Superior temporal gyrus (tissue), 1 donor: ENCODE measurements around the gene REEP2.

Experiments
- DNase-seq: peaks from one replicate; pipeline ENCODE4 v3.0.0-alpha.2; 2016; ENCODE audit errors: extremely low spot score

REEP2 gene

GRCh38 chr5:138448481-138449398, 9.9 kb downstream of the REEP2 start:
- peak; percentile 56 for DNase-seq

GRCh38 chr5:138449501-138450239, 10.8 kb downstream of the REEP2 start:
- peak; percentile 90 for DNase-seq

DNA sequence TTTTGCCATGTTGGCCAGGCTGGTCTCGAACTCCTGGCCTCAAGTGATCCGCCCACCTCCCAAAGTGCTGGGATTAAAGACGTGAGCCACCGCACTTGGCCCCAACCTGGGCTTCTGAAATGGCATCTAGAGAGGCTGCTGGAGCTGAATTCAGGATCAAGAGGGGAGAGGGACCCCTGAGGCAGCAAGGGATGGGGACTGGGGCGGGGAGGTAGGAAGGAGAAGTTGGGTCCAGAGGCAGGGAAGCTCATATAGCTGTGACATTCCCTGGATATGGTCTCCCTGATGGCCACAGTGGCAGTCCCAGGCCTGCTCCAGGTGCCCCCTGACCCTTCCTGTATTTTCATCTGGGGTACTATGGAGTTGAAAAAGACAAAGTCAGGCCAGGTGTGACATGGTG, 12.1 kb downstream of the REEP2 start:
- no peak for DNase-seq

- no peak for DNase-seq
Observed at GRCh38 chr5:138452720-138453119, 13.9 kb downstream of the REEP2 start.

- DNase-seq = no peak
Observed at GRCh38 chr5:138453590-138453989, 14.7 kb downstream of the REEP2 start.

DNA sequence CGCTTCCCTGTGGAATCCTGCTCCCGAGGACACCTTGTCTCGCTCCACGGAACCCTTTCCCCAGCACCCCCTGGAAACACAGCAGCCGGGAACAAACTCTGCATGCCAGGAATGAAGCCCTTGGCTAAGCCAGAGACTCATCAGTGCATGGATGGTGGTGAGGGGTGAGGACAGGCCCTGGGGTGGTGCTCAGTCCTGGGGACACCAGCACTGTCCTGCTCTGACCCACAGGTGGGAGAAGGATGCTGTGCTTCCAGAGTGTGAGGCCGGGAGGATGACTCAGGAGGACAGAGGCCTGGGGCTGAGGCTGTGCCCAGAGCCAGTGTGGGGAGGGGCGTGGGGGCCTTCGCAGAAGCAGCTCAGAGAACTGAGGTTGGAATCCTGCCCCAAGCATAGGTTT, 15.3 kb downstream of the REEP2 start:
- no peak for DNase-seq

- DNase-seq = peak; percentile 71
Observed at GRCh38 chr5:138455232-138455930, 16.5 kb downstream of the REEP2 start.

GRCh38 chr5:138457531-138458275, 18.8 kb downstream of the REEP2 start:
- DNase-seq = peak; percentile 18

- DNase-seq = no peak
Observed at GRCh38 chr5:138458384-138458783, 19.5 kb downstream of the REEP2 start.

GRCh38 chr5:138458856-138459255, 20.0 kb downstream of the REEP2 start:
- DNase-seq = no peak

GRCh38 chr5:138459311-138459933, 20.6 kb downstream of the REEP2 start:
- no peak for DNase-seq

DNA sequence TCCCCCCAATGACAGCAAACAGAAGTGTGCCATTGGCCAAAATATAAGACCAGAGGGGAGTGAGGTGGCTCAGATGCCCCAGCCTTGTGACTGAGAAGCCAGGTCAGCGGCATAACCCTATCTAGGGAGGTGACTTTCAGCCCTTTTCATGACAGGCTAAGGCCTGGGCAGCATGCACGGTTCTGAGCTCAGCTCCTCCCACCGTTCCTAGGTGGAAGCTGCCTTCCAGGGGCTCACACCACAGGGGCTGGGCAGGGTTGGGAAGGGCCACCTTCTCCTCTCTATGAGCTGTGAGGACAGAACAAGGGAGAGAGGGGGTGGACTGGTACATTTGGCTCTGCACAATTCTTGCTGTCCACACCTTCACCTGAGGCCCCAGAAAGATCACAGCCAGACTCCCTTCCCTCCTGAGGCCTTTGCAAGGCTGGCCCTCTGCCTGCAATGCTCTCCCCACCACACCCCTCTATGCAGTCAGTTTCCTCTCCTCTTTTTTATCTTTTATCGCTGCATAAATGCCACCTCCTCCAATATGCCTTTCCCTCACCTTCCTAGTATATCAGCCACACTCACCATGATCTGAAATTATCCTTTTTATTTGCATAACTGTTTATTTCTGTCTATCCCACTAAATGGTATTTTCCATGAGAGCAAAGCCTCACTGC, 21.3 kb downstream of the REEP2 start:
- peak; percentile 12 for DNase-seq

DNA sequence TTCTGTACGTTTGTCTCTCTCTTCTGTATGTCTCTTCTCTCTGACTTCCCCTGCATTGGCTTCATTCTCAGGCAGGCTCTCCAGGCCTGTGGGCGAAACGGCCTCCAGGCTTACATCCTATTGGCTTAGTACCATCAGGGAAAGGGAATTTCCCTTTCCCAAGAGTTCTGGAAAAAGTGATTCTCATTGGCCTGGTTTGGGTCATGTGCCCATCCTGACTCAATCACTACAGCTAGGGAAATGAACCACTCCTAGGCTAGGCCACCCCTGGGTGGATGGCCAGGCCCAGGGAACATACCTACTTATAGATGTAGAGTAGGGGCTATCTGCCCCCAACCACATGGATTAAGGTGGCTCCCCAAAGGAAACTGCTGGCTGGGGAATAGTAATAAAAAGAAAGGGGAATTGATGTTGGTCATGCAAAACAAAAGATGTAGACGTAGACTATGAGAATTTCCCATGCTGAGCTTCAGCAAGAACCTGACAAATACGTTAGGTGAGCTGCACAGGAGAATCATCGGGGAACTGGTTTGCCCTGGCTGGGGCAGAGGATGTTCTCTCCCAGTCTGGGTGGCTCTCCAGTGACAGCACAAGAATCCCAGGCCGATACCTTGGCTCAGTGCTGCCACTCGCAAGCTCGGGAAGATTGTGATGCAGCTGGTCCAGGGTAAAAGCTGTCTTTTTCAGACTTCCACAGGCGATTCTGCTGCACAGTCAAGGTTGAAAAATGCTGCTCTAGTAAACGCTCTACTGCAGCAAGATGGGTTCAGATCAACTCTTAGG, 22.7 kb downstream of the REEP2 start:
- peak; percentile 45 for DNase-seq

DNA sequence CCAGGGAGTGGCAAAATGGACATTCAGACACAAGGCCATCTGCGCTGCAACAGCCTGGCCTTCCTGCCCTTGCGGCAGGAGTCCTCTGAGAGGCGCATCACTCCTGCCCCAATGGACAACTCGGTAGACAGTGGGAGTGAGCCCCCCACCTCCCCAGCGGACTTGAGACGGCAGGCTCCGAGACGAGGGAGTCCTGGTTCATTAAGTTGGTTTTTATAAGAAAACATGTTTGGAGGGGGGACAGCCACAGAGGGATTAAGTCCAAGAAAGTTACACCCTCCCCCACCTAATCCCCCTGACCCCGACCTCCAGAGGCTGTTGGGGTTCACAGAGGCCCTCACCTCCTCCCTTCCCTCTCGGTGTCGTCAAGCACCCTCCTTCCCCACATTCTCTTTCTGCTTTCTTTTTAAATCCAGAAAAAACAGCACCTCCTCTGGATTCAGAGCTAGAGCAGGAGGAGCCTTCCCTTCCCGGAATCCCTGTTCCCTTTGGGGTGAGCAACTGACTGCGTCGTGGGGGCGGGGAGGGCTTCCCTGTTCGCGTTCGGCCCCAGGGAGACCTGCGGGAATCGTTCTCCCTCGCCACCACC, 24.7 kb downstream of the REEP2 start:
- no peak for DNase-seq

- DNase-seq = peak; percentile 91
Observed at GRCh38 chr5:138464008-138464387, 25.1 kb downstream of the REEP2 start.

DNA sequence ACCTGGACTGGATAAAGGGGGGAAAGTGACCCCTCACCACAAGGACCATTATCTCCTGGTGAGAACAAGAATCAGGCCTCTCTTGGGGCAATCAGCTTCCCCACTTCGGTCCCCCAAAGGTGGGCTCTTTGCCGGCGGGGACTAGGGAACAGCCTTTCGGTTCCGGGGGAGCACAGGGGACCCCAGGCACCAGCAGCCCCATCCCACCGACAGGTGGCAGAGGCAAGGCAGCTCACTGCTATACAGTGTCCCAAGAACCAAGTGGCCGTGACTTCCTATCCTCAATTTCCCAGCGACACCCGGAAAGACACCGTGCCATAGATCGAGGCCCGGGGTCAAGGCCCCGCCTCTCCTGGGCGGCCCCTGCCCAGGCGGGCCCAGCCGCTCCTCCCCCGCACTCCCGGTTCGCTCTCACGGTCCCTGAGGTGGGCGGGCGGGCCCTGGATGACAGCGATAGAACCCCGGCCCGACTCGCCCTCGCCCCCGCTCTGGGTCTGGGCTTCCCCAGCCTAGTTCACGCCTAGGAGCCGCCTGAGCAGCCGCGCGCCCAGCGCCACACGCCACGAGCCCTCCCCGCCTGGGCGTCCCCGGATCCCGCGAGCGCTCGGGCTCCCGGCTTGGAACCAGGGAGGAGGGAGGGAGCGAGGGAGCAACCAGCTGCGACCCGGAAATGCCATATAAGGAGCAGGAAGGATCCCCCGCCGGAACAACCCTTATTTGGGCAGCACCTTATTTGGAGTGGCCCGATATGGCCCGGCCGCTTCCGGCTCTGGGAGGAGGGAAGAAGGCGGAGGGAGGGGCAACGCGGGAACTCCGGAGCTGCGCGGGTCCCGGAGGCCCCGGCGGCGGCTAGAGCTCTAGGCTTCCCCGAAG, 25.8 kb downstream of the REEP2 start:
- peak; percentile 100 for DNase-seq

- DNase-seq = peak; percentile 98
Observed at GRCh38 chr5:138465261-138466124, 26.6 kb downstream of the REEP2 start, which contains the start of gene EGR1. Gene EGR1 (plus strand): TSS chr5:138465479. CDS start chr5:138465762, 283 bp downstream.
